Ishikawa (cell line): ENCODE data around the gene OR8D2.

Source experiments
- CEBPB ChIP-seq: IDR thresholded peaks from 2 replicates; pipeline ENCODE4 v1.6.1; 2012
- CREB1 ChIP-seq: IDR thresholded peaks from 2 replicates; pipeline ENCODE4 v1.6.1; 2012; ENCODE audit warnings: low read depth
- EGR1 ChIP-seq: IDR thresholded peaks from 2 replicates; pipeline ENCODE4 v1.6.1; 2012
- EP300 ChIP-seq: IDR thresholded peaks from 2 replicates; pipeline ENCODE4 v1.6.1; 2012; ENCODE audit warnings: borderline replicate concordance
- FOXM1 ChIP-seq: IDR thresholded peaks from 2 replicates; pipeline ENCODE4 v1.6.1; 2012; ENCODE audit warnings: low read depth, borderline replicate concordance
- NFIC ChIP-seq: IDR thresholded peaks from 2 replicates; pipeline ENCODE4 v1.6.1; 2012
- RAD21 ChIP-seq: IDR thresholded peaks from 2 replicates; pipeline ENCODE4 v1.6.1; 2012; ENCODE audit warnings: low read depth
- TAF1 ChIP-seq: IDR thresholded peaks from 2 replicates; pipeline ENCODE4 v1.6.1; 2012; ENCODE audit warnings: low read depth, mild to moderate bottlenecking
- TCF12 ChIP-seq: IDR thresholded peaks from 2 replicates; pipeline ENCODE4 v1.6.1; 2012; ENCODE audit warnings: low read depth
- TEAD4 ChIP-seq: IDR thresholded peaks from 2 replicates; pipeline ENCODE4 v1.6.1; 2012
- YY1 ChIP-seq: IDR thresholded peaks from 2 replicates; pipeline ENCODE4 v1.6.1; 2012; ENCODE audit warnings: low read depth
- ZBTB7A ChIP-seq: IDR thresholded peaks from 2 replicates; pipeline ENCODE4 v1.6.1; 2012; ENCODE audit warnings: low read depth
- TF ChIP-seq, protein P1 (sequence below): IDR thresholded peaks from 2 replicates; pipeline ENCODE4 v1.6.1; 2012
- TF ChIP-seq, protein P2 (sequence below): IDR thresholded peaks from 2 replicates; pipeline ENCODE4 v1.6.1; 2012
- TF ChIP-seq, protein P3 (sequence below): IDR thresholded peaks from 2 replicates; pipeline ENCODE4 v1.6.1; 2012; ENCODE audit warnings: low read depth, mild to moderate bottlenecking

Gene OR8D2, protein sequence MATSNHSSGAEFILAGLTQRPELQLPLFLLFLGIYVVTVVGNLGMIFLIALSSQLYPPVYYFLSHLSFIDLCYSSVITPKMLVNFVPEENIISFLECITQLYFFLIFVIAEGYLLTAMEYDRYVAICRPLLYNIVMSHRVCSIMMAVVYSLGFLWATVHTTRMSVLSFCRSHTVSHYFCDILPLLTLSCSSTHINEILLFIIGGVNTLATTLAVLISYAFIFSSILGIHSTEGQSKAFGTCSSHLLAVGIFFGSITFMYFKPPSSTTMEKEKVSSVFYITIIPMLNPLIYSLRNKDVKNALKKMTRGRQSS

DNA sequence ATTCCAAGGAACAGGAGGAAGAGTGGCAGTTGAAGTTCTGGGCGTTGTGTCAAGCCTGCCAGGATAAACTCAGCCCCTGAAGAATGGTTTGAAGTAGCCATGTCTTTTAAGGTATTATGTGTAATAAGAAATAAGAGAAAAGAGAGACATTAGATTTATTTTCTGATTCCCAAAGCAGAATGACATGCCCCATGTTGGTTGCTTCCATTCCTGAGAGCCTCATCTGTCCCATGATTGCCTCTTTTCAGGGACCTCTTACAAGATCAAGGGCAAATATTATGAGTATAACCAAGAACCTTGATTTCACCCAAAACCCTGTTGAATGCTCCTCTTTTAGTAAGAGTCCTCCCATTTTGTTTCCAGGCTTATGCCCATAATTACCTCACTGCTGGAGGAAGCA is at the start of gene OR8D2:
OR8D2 (minus strand) TSS at position 101 of the 400 bp plus-strand sequence; CDS start at position 101, 0 bp downstream.
- no peak for TF ChIP-seq YY1
- no peak for TF ChIP-seq NFIC
- no peak for TF ChIP-seq ZBTB7A
- TF ChIP-seq EP300, result no peak
- TF ChIP-seq EGR1, result no peak
- TF ChIP-seq FOXM1, result no peak
- no peak for TF ChIP-seq CEBPB
- no peak for TF ChIP-seq RAD21
- TF ChIP-seq, protein P1, sequence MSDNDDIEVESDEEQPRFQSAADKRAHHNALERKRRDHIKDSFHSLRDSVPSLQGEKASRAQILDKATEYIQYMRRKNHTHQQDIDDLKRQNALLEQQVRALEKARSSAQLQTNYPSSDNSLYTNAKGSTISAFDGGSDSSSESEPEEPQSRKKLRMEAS, result no peak
- no peak for TF ChIP-seq TCF12
- TF ChIP-seq, protein P2, sequence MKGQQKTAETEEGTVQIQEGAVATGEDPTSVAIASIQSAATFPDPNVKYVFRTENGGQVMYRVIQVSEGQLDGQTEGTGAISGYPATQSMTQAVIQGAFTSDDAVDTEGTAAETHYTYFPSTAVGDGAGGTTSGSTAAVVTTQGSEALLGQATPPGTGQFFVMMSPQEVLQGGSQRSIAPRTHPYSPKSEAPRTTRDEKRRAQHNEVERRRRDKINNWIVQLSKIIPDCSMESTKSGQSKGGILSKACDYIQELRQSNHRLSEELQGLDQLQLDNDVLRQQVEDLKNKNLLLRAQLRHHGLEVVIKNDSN, result no peak
- no peak for TF ChIP-seq TAF1
- TF ChIP-seq TEAD4, result no peak
- TF ChIP-seq CREB1, result no peak
- TF ChIP-seq, protein P3, sequence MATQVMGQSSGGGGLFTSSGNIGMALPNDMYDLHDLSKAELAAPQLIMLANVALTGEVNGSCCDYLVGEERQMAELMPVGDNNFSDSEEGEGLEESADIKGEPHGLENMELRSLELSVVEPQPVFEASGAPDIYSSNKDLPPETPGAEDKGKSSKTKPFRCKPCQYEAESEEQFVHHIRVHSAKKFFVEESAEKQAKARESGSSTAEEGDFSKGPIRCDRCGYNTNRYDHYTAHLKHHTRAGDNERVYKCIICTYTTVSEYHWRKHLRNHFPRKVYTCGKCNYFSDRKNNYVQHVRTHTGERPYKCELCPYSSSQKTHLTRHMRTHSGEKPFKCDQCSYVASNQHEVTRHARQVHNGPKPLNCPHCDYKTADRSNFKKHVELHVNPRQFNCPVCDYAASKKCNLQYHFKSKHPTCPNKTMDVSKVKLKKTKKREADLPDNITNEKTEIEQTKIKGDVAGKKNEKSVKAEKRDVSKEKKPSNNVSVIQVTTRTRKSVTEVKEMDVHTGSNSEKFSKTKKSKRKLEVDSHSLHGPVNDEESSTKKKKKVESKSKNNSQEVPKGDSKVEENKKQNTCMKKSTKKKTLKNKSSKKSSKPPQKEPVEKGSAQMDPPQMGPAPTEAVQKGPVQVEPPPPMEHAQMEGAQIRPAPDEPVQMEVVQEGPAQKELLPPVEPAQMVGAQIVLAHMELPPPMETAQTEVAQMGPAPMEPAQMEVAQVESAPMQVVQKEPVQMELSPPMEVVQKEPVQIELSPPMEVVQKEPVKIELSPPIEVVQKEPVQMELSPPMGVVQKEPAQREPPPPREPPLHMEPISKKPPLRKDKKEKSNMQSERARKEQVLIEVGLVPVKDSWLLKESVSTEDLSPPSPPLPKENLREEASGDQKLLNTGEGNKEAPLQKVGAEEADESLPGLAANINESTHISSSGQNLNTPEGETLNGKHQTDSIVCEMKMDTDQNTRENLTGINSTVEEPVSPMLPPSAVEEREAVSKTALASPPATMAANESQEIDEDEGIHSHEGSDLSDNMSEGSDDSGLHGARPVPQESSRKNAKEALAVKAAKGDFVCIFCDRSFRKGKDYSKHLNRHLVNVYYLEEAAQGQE, result no peak

DNA sequence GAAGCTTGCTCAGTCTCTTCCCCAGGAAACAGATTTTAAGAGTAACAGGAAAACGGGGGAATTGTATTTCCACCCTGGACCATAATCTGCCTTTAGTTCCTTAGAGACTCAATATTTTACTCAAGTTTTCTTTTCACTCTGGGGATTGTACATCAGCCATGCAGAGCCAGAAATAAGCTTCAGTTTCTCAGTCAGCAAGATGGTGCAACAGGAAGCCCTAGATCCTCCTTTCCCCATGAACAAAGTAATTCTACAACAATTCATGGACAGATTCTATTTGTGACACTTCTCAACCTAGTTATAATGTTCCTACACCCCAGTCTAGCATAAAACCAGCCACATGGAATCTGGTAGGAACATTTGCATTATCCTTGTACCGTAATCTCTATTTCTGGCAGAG is 39.6 kb upstream of the OR8D2 start:
- TF ChIP-seq ZBTB7A, result no peak
- TF ChIP-seq TEAD4, result no peak
- TF ChIP-seq, protein P3, result no peak
- TF ChIP-seq, protein P2, result no peak
- no peak for TF ChIP-seq CREB1
- TF ChIP-seq TAF1, result no peak
- no peak for TF ChIP-seq TCF12
- TF ChIP-seq EGR1, result no peak
- TF ChIP-seq YY1, result no peak
- TF ChIP-seq, protein P1, result no peak
- TF ChIP-seq FOXM1, result no peak
- no peak for TF ChIP-seq RAD21
- no peak for TF ChIP-seq NFIC

DNA sequence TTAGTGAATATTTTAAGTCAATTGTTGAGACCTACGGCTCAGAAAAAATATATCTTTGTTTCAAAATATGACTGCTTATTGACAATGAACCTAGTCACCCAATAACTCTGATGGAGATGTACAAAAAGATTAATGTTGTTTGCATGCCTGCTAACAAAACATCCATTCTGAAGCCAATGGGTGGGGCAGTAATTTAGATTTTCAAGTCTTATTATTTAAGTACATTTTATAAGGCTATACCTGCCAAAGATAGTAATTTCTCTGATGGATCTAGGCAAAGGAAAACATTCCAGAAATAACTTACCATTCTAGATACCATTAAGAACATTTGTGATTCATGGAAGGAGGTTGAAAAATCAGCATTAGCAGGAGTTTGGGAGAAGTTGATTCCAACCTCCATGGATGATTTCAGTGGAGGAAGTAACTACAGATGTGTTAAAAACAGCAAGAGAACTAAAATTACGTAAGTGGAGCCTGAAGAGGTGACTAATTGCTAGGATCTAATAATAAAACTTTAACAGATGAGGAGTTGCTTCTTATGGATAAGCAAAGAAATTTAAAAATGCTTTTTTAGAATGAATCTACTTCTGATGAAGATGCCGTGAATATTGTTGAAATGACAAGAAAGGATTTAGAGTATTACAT is 26.4 kb upstream of the OR8D2 start:
- TF ChIP-seq FOXM1 (no peak), TEAD4 (no peak), ZBTB7A (no peak), RAD21 (no peak), CREB1 (no peak)
- TF ChIP-seq, protein P3, result no peak
- TF ChIP-seq, protein P1, result no peak

DNA sequence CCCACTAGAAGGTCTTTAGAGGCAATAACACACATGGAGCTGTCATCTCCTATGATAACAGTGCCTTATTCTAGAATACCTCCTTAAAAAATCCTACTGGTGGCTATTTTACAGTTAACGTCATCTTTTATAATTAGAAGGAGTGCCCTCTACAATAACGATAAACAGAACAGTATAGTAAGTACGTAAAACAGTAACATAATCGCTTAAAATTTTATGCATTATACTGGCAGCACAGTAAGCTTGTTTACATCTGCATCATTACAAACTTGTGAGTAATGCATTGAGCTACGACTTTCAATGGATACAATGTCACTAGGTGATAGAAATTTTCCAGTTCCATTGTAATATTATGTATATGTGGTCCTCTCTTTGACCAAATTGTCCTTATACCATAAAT is 24.3 kb upstream of the OR8D2 start:
- no peak for TF ChIP-seq TAF1
- no peak for TF ChIP-seq EGR1
- TF ChIP-seq NFIC, result no peak
- TF ChIP-seq CEBPB, result no peak
- TF ChIP-seq, protein P2, result no peak
- TF ChIP-seq TEAD4, result no peak
- no peak for TF ChIP-seq FOXM1
- TF ChIP-seq ZBTB7A, result no peak
- TF ChIP-seq EP300, result no peak
- TF ChIP-seq CREB1, result no peak
- TF ChIP-seq, protein P3, result no peak
- TF ChIP-seq, protein P1, result no peak
- TF ChIP-seq TCF12, result no peak
- no peak for TF ChIP-seq YY1
- TF ChIP-seq RAD21, result no peak
